ENCODE measurements around the gene ACTA2. TPM values are rescaled to one million over a fixed set of nuclear protein-coding genes. Genes with fewer than 3 reads are reported as not detected.

The ACTA2 gene
- total RNA-seq, 1 experiment from 2014 or later = 2.4 TPM

DNA sequence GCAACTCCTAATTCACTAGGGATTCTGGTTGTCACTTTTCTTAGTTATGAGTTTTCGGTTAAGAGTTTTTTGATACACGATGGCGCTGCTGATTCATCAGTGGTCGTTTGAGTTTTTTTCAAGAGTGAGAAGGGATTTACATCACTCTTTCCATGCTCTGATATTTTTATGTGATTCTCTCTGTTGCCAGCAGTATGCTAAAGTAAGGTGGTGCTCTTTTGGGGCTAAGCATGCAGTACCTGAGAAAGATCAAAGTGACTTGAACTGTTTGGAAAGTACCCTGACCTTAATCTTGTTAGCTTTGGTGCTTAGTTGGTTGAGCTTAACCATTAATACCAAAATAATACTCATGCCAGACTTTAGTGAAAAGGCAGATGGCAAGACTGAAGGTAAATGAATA, 44.4 kb downstream of the ACTA2 start:
- DNase-seq = no peak
- TF ChIP-seq, protein P1, sequence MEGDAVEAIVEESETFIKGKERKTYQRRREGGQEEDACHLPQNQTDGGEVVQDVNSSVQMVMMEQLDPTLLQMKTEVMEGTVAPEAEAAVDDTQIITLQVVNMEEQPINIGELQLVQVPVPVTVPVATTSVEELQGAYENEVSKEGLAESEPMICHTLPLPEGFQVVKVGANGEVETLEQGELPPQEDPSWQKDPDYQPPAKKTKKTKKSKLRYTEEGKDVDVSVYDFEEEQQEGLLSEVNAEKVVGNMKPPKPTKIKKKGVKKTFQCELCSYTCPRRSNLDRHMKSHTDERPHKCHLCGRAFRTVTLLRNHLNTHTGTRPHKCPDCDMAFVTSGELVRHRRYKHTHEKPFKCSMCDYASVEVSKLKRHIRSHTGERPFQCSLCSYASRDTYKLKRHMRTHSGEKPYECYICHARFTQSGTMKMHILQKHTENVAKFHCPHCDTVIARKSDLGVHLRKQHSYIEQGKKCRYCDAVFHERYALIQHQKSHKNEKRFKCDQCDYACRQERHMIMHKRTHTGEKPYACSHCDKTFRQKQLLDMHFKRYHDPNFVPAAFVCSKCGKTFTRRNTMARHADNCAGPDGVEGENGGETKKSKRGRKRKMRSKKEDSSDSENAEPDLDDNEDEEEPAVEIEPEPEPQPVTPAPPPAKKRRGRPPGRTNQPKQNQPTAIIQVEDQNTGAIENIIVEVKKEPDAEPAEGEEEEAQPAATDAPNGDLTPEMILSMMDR (conservative IDR thresholded peaks at IDR 0.05) = no peak
- no peaks in the 10 kb centered on the region for H3K79me2 ChIP-seq (ENCODE audit: insufficient read depth, low read length)
- H3K4me3 Mint-ChIP-seq = no peak overlapping the region
- no peak overlapping the region for H3K23ac ChIP-seq (ENCODE audit: insufficient read length, low read depth, low read length)
- H3K27ac ChIP-seq (ENCODE audit: insufficient read length, low read depth, low read length) = no peak overlapping the region
- no peaks in the 10 kb centered on the region for H3K9me3 ChIP-seq (ENCODE audit: control insufficient read depth, low read depth, low read length)
- no peak overlapping the region for H3K4me2 ChIP-seq (ENCODE audit: insufficient read depth, insufficient read length, low read length)
- H2BK120ac ChIP-seq (ENCODE audit: low read depth, low read length, poor library complexity, severe bottlenecking) = no peak overlapping the region
- no peak overlapping the region for H4K5ac ChIP-seq (ENCODE audit: insufficient read length, low read depth, low read length)
- H3K27me3 ChIP-seq (ENCODE audit: insufficient read depth, low read length) = no peaks in the 10 kb centered on the region
- H3K27ac Mint-ChIP-seq = peak overlapping the region in 2 of 3 experiments; percentile 7 to 14; a peak in 1 of 7 replicates
- H3K14ac ChIP-seq (ENCODE audit: insufficient read depth, low read length) = no peak overlapping the region
- H4K91ac ChIP-seq (ENCODE audit: insufficient read length, low read depth, low read length) = no peak overlapping the region
- H3K4me1 ChIP-seq (ENCODE audit: insufficient read depth, low read length) = no peaks in the 10 kb centered on the region
- H3T11ph ChIP-seq (ENCODE audit: low read length) = no peak overlapping the region
- H2AFZ ChIP-seq (ENCODE audit: low read length) = no peak overlapping the region
- H3K9me3 Mint-ChIP-seq = no peaks in the 10 kb centered on the region
- H2BK20ac ChIP-seq (ENCODE audit: low read depth, low read length, poor library complexity, severe bottlenecking) = no peak overlapping the region
- WGBS (ENCODE audit: extremely low coverage, insufficient read length, low lambda C conversion rate) = no CpG with 5 or more reads among the region's 4 CpGs
- no peaks in the 10 kb centered on the region for H3K23me2 ChIP-seq (ENCODE audit: insufficient read length, low read depth, low read length, poor library complexity, severe bottlenecking)
- H2BK15ac ChIP-seq (ENCODE audit: low read depth, low read length) = no peak overlapping the region
- H3K36me3 Mint-ChIP-seq (ENCODE audit: insufficient read depth in 1 of 3, low read depth in 3 of 3) = no peaks in the 10 kb centered on the region
- H3K4ac ChIP-seq (ENCODE audit: low read depth, low read length) = no peak overlapping the region
- no peaks in the 10 kb centered on the region for H4K20me1 ChIP-seq (ENCODE audit: control insufficient read depth, insufficient read depth, insufficient read length)
- no peak overlapping the region for H2AK5ac ChIP-seq (ENCODE audit: insufficient read length, low read length)
- no peaks in the 10 kb centered on the region for H3K27me3 Mint-ChIP-seq (ENCODE audit: low read depth)
- no peak overlapping the region for H3K56ac ChIP-seq (ENCODE audit: insufficient read length, low read depth, low read length)
- no peak overlapping the region for H2BK12ac ChIP-seq (ENCODE audit: insufficient read length, low read depth, low read length)
- no peak overlapping the region for H2BK5ac ChIP-seq (ENCODE audit: insufficient read length, low read length)
- H3K9ac ChIP-seq (ENCODE audit: extremely low read depth, insufficient read length, low read length) = no peak overlapping the region
- no peaks in the 10 kb centered on the region for H3K79me1 ChIP-seq (ENCODE audit: insufficient read depth, low read depth, low read length, poor library complexity, severe bottlenecking)
- no peak overlapping the region for H3K18ac ChIP-seq (ENCODE audit: insufficient read length, low read depth, low read length)
- H4K8ac ChIP-seq (replicated peaks; ENCODE audit: insufficient read length, low read depth, low read length) = no peak overlapping the region
- 0 out of 4 replicates have a peak, but pooled peaks cover 0 to 3% of the 10 kb centered on the region in 2 experiments for H3K4me1 Mint-ChIP-seq
